Activated CD4-positive, alpha-beta T cell treated with anti-CD3 and anti-CD28 coated beads for 24 hours (primary cell): Measurements from ENCODE around the gene ARHGAP45.
"Not testable (repeated sequence)": the region's sequence is repeated elsewhere in the genome, so short reads cannot be mapped to it uniquely, and the experiment has no call there.

Experiments used
- DNase-seq, 2 donors: peaks; one replicate each; pipeline ENCODE4 v3.0.0-alpha.2; 2020; ENCODE audit warnings: low read depth in 2 of 2

Gene ARHGAP45

DNA sequence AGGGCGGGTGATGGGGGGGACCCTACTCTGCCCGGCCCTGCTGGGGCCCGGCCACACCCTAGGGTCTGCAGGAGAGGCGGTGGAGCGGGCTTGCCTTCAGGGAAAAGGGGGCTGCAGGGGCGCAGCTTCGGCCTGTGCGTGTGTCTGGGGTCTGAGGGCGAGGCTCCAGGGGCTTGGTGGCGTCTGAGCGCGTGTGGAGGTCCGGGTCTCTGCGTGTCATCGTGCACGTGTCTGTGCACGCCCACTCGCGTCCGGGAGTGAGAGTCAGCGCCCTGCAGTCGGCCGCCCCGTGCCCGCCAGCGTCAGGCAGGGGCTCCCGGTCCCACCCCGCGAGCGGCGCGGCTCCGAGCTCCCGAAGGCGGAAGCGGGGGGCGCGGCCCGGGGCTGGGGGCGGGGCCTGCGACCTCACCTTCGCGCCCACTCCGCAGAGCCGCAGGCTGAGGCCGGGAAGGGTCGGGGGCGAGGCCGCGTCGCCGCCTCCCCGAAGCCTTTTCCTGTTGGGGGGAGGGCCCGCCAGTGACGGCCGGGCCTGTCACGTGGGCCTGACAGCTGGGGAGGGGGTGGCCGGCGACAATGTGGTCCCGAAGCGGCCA, at the start of gene ARHGAP45:
TSS of gene ARHGAP45 (plus strand) at position 420 of the 593 bp plus-strand sequence. CDS start 239 bp downstream, outside the sequence.
- DNase-seq, result peak; percentile 69 to 73

DNA sequence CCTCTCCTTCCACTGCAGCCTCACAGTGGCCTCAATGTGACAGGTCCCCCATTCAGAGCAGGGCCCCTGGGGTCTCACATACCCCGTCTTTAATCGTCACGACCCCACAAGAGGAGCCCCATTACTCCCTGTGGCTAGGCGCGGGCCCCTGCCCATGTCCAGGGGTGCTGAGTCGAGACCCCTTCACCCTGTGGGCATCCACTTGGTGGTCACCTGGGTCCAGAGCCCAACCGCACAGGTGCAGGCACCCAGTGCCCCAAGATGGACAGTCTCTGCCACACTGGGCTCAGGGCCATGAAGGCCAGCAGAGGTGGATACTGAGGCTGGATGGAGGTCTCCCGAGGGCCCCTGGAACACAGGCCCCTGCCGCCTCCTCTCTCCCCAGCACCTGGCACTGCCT, 49.1 kb upstream of the ARHGAP45 start:
- DNase-seq, result no peak

GRCh38 chr19:1018393-1018792, 48.6 kb upstream of the ARHGAP45 start:
- no peak for DNase-seq

DNA sequence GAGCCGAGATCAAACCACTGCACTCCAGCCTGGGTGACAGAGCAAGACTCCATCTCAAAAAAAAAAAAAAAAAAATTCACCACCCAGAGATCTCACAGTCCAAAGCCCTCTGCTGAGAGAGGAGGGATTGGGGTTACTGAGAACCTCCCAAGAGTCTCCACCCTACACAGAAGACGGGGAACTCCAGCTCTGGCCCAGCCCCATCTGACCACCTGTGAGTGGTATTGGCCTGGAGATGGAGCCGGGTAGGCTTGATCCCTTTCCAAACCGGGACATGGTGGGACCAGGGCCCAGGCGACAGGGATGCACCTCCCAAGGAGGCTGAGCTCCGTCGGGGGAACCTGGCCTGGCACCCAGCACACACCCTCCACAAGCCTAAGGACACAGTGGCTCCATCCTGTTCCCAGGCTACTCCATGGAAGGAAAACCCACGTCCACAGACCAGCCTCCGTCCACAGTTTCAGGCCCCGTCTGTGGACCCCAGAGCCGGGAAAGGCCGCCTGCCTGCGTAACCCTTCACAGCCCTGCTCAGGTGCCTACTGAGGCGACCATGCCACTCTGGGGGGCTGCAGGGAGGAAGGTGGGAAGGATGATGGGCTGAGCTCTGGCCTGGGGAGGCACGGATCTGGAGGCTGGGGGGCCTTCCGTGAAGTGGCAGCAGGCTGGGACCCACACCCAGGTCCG, 47.9 kb upstream of the ARHGAP45 start:
- no peak for DNase-seq

GRCh38 chr19:1019616-1019961, 47.4 kb upstream of the ARHGAP45 start:
- DNase-seq, result no peak

- DNase-seq, result no peak
Measured at GRCh38 chr19:1019980-1020867, 46.7 kb upstream of the ARHGAP45 start.

DNA sequence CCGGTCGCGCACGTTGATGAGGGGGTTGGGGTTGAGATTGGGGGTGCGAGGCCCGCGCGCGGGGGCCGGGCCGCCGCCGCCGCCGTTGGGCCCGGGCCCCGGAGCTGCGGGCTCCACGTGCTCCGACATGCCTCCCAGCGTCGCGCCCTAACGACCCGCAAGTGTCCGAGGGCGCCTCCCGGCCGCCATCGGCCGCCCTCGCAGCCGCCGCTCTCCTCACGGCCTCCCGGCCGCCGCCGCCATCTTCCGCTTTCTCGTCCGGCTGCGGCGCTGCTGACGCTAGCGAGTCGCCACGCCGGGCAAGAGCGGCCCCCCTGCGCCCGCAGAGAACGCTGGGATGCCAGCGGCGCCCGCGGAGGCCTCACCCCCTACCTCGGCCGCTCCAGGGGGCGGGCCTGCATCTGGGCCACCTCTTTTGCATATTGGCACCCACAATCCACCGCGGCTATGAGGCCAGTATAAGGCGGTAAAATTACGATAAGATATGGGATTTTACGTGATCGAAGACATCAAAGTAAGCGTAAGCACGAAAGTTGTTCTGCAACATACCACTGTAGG, 46.0 kb upstream of the ARHGAP45 start, which contains the start of gene TMEM259:
TSS of gene TMEM259 (minus strand) at position 256 of the 558 bp plus-strand sequence. CDS start at position 129, 127 bp downstream.
- peak; percentile 94 to 96 for DNase-seq

DNA sequence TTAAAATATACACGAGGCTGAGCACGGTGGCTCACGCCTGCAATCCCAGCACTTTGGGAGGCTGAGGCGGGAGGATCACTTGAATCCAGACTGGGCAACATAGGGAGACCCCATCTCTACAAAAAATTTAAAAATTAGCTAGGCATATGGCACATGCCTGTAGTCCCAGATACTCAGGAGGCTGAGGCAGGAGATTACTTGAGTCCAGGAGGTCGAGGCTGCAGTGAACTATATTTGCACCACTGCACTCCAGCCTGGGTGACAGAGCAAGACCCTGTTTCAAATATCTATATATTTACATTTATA, 43.1 kb upstream of the ARHGAP45 start:
- not testable (repeated sequence) for DNase-seq

GRCh38 chr19:1025080-1025479, 41.9 kb upstream of the ARHGAP45 start:
- DNase-seq, result not testable (repeated sequence)

DNA sequence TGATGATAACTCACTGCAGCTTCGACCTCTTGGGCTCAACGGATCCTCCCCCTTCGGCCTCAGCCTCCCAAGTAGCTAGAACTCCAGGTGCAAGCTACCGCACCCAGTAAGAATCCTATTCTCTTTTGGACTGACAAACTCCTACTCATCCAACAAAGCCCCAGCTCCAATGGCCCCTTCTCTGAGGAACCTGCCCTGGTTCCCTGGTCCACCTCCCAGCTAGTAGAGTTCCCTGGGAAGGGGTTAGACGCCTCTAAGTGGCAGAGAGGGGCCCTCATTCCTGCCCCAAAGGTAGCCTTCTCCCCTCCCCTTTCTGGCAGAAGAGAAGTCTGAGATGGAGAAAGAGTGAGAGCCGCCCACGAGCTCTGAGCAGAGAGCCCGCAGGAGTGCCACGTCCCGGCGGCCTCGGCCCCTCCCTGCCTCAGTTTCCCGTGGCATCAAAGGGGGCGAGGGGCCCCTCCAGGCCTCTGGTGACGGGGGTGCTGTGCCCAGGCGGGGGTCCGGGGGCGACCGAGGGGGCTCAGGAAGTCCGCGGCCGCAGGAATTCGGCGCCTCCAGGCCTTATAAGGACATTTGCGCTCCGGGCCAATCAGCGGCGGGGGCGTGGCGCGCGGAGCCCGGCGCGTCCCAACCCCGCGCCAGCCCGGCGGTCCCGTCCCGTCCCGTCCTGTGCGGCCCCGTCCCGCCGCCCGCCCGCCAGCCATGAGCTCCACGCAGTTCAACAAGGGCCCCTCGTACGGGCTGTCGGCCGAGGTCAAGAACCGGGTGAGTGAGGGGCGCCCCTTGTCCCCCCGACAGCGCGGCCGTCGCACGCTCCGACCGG, 40.8 kb upstream of the ARHGAP45 start, which contains the start of gene CNN2:
TSS of gene CNN2 (plus strand) at position 649 of the 823 bp plus-strand sequence. CDS start at position 703, 54 bp downstream.
- DNase-seq, result peak; percentile 46 to 64

GRCh38 chr19:1026783-1027649, 40.0 kb upstream of the ARHGAP45 start:
- DNase-seq, result no peak

- DNase-seq, result no peak
Measured at GRCh38 chr19:1027650-1028061, 39.3 kb upstream of the ARHGAP45 start.

GRCh38 chr19:1028062-1028926, 38.7 kb upstream of the ARHGAP45 start:
- no peak for DNase-seq

GRCh38 chr19:1032264-1032867, 34.6 kb upstream of the ARHGAP45 start:
- DNase-seq, result no peak

DNA sequence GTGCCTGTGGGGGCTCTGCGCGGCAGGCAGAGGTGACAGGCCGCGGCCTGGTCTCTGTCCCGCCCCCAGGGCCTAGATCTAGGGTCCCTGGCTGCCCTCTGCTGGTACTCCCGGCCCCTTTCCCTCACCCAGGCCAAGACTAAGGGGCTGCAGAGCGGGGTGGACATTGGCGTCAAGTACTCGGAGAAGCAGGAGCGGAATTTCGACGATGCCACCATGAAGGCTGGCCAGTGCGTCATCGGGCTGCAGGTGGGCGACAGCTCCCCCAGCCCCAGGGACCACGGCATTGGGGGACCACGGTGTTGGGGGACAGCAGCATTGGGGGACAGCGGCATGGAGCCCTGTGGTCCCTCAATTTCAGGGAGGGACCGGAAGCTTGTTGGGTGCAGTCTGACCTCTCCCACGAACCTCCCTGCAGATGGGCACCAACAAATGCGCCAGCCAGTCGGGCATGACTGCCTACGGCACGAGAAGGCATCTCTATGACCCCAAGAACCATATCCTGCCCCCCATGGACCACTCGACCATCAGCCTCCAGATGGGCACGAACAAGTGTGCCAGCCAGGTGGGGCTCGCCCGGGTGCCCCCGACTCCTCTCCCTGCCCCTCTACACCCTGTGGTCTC, 30.9 kb upstream of the ARHGAP45 start:
- no peak for DNase-seq

DNA sequence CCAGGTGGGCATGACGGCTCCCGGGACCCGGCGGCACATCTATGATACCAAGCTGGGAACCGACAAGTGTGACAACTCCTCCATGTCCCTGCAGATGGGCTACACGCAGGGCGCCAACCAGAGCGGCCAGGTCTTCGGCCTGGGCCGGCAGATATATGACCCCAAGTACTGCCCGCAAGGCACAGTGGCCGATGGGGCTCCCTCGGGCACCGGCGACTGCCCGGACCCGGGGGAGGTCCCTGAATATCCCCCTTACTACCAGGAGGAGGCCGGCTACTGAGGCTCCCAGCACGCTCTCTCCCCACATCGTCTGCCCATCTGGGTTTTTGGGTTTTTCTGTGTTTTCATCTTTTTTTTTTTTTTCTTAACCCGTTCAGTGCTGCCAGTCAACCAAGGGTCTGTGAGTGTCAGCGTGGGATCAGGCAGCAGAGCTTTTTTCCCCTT, 29.3 kb upstream of the ARHGAP45 start:
- DNase-seq, result no peak

GRCh38 chr19:1038978-1039645, 27.9 kb upstream of the ARHGAP45 start:
- no peak for DNase-seq
